ENCODE measurements around the gene HIGD2B.
"Not testable (repeated sequence)": the region's sequence is repeated elsewhere in the genome, so short reads cannot be mapped to it uniquely, and the experiment has no call there.

HIGD2B gene

DNA sequence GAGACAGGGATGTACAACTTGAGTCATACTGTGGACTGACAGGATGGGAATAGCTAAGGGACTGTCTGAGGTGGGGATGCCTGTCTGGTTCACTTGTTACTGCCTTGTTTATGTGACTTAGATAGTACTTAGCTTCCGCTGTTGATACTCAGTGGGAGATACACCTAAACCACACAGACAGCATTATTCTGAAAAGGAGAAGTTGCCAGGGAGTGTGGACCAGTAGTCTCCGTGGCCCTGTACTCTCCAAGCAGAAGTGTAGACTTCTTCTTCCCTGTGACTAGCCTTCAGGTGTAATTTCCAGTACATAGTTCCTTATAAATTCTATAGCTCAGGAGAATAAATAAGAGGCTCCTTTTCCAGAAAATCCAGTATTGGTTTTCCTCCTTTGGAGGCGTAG is 5.1 kb downstream of the HIGD2B start:
- no peak overlapping the region for H3K4me3 ChIP-seq (ENCODE audit: low read depth, low read length)

DNA sequence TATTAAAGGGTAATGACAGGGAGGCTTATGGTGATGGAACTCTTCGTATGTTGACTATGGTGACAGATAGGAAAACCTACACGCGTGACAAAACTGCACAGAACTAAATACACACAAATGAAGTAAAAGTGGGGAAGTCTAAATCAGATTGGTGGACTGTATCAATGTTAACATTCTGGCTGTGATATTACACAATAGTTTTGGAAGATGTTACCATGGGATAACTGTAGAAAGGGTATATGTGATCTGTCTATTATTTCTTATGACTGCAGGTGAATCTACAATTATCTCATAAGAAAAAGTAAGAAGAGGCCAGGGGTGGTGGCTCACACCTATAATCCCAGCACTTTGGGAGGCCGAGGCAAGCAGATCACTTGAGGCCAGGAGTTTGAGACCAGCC is 9.1 kb downstream of the HIGD2B start:
- no peak overlapping the region for H3K4me3 ChIP-seq (ENCODE audit: low read depth, low read length)

DNA sequence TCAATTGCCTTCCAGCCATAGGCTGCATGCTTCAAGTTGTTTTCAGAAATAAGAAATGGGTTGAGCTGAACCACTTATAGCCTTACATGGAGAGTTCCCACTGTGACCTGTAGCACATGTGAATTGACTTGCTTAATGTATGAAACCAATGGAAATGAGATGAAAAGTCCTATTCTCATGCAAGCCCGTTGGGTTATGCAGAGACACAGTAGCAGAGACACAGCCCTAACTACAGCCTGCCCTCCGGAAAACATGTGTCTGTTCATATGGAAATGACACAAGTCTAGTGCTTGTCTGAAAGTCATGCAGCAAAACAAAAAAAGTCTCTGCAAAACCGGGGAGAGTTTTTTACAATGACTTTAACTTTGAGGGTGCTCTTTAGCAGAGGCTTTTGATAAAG is 14.5 kb downstream of the HIGD2B start:
- H3K4me3 ChIP-seq (ENCODE audit: low read depth, low read length), result no peak overlapping the region

DNA sequence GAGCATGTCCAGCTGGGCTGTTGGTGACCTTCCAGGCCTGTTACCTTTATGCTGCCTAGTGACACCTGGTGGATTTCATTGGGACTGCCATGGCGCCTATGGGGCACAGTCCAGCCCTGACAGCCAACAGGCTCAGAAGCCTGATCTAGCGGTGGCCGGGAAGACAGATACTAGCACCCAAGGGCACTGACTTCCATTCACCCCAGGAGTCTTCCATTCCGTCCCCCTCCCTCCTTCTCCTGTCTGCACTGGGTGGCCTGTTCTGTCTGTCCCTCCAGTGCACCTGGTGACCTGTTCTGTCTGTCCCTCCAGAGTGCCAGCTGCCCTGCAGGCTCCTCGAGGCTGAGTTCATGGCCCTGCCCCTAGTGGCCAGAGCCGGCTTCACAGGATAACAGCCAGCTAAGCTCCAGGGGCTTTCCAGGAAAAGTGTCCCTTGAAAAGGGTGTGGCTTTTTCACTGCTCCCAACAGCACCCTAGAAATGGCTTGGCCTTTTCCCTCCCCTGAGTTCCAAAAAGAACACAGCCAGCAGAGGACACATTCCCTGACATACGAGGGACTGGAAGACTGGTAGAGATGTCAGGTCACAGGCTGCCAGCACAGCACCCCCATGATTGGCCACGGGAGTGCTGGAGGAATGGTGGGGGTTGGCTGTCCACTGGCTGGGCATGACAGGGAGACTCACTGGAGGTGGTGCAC is 15.2 kb downstream of the HIGD2B start:
- H3K4me3 ChIP-seq (ENCODE audit: low read depth, low read length), result peak overlapping the region; percentile 20

DNA sequence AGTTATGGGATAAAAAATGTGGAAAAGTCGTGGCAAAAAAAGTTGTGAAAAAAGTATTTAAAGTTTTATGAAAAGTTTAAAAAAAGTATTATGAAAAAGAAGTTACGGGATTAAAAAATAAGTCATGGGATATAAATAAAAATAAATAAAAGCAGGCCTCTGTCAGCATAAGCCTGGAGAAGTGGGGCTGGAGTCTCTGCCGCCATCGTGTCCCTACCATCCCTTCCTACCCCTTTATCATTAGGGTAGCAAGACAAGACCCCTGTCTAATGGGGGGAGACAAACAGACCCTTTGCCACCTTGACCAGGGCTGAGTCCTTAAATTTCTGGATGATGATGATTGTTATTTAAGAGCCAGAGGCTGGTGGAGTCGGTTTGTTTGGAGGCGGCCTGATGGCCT is 16.2 kb downstream of the HIGD2B start:
- H3K4me3 ChIP-seq (ENCODE audit: low read depth, low read length), result not testable (repeated sequence)

DNA sequence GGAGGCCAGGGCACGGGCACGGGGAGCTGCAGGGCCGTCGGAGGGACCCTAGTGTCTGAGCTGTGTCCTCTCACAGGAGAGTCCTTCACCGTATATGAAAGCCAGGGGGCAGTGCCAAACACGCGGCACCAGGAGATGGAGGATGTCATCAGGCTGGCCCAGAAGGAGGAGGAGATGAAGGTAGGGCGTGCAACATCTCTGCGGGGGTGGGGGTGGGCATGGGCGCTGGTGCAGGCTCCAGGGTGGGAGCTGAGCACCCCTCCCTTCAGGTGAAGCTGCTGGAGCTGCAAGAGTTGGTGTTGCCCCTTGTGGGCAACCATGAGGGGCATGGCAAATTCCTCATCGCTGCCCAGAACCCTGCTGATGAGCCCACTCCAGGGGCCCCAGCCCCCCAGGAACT is 20.3 kb downstream of the HIGD2B start:
- H3K4me3 ChIP-seq (ENCODE audit: low read depth, low read length), result not testable (repeated sequence)

DNA sequence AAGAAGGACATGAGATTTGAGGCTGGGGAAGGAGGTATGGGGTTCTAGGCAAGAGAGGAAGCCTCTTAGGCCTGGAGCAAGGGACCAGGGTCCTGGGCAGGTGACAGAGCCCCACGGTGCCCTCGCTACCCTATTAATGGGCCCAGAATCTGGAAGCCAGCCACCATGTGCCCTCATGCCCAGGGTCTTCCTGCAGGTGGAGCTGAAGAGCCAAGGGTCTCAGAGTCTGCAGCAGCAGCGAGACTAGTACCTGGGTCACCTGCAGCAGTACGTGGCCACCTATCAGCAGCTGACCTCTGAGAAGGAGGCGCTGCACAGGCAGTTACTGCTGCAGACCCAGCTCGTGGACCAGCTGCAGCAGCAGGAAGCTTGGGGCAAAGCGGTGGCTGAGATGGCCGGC is 22.1 kb downstream of the HIGD2B start:
- not testable (repeated sequence) for H3K4me3 ChIP-seq (ENCODE audit: low read depth, low read length)

DNA sequence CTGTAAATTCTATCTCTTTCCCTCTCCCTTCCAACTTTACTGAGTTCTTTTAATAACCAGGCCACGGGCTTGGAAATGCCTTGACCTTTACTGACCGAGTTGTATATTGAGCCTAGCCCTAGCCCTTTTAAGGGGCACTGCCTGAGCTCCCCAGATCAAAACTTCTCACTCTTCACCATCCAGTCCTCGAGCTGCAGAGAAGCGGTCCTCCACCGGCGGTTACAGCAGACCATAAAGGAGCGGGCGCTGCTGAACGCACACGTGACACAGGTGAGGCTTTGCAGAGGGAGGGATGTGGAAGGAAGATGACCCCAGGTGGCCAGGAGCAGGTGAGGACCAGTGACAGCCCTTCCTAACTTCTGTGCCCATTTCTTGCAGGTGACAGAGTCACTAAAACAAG is 24.9 kb downstream of the HIGD2B start:
- not testable (repeated sequence) for H3K4me3 ChIP-seq (ENCODE audit: low read depth, low read length)

DNA sequence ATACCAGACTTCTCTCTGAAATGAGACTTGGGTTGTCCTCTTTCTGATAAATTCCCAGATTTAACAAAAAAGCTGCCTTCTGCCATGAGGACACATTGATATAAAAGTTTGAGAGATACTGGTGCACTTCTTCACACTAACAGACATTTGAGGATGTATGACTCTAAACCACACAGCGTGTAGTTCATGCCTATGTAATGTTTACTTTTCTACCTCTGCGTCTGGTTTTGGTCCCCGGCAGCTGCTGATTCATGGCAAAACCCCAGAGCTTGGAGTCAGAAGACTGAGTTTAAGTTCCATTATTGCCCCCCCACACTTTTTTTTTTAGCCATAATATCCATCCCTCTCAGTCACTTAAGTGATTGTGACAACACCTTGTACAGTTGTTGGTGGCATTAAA is 30.0 kb downstream of the HIGD2B start:
- H3K4me3 ChIP-seq (ENCODE audit: low read depth, low read length), result not testable (repeated sequence)

DNA sequence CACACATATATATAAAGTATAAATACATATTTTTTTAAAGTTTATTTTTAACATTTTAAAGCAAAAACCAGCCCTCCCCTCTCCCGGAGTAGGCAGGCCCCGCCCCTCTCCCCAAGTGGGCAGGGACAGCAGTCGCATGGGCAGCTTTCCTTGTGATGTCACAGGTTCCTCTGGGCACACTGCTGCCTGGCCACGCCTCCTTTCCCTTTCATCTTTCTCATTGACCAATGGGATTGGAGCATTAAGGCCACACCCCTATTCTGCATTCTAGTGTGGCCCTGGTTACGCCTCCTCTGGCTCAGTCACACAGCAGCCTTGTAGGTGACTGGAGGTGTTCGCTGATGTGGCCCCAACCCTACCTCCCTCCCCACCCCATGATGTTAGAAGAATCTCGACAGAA is 31.6 kb downstream of the HIGD2B start, which contains the start of gene GOLGA6B:
Gene GOLGA6B, plus strand, starts transcription at position 301 of the 400 bp plus-strand sequence. Its CDS starts 41 bp downstream, at position 342.
- H3K4me3 ChIP-seq (ENCODE audit: low read depth, low read length), result not testable (repeated sequence)

DNA sequence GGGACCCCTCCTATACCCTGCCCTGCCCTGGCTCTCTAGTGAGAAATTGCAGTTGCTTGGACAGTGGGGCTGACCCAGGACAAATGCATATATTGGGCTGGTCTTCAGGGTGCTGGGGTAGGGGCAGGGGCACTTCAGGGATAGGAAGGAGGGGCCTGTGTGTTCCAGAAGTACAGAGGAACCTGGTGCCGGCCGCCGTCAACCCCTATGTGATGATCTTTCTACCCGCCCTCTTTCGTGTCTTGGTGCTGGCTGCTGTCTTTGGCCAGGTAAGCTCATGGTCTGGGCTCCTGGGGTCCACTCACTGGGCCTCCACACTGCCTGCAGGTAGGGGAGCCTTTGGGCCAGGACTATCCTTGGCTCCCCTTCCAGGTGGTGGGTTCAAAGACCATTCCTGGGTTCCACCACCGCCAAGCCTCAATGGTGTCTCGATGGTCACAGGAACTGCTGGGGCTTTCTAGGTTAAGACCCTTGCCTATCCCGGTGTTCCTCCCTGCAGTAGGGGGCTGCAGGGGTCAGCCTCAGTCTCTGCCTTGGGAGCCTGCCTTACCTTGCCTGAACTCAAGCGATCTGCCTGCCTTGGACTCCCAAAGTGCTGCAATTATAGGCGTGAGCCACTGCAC is 37.2 kb downstream of the HIGD2B start:
- H3K4me3 ChIP-seq (ENCODE audit: low read depth, low read length), result not testable (repeated sequence)

DNA sequence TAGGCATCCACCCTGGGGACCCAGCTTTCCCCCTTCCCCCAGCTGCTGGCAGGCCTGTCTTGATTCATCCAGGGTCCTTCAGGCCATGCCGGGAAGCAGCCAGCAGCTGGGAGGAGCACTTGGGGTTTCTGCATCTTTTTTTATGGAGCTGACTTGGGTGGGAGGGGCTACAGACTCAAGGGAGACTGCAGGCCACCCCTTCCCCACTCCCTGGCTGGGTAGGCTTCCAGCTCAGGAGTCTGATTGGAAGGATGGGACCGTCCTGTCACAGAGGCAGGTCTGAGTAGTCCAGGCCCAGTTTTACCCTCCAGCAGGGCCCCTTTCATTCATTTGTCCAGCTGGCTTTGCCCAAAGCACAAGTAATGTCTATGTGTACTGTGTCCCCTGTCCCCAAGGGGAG is 43.7 kb downstream of the HIGD2B start:
- H3K4me3 ChIP-seq (ENCODE audit: low read depth, low read length), result not testable (repeated sequence)

DNA sequence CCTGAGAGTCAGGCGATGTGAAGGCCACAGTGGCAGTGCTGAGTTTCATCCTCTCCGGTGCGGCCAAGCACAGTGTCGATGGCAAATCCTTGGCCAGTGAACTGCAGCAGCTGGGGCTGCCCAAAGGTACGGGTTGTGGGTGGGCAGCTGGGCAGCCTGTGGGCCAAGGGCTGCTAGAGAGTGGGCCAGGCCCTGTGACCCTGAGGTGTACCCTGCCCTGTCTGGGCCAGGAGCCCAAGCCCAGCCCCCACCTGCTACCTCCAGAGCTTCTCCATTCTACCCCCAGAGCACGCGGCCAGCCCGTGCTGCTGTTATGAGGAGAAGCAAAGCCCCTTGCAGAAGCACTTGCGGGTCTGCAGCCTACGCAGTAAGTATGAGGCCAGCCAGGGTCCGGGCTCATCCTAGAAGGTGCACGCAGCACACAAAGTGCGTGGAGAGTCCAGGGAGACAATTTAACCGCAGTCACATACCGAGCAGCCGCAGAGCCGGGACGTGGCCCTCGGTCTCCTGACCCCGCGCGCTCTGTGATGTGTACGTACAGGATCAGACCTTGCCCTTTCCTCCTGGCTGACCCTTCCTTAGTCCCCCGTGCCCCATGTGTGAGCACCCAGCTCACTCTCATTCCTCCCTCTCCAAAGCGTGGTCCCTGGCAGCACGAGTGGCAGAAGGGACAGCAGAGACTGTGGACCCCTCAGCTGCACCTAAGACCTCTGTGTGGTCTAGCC is 46.1 kb downstream of the HIGD2B start:
- H3K4me3 ChIP-seq (ENCODE audit: low read depth, low read length), result not testable (repeated sequence)

DNA sequence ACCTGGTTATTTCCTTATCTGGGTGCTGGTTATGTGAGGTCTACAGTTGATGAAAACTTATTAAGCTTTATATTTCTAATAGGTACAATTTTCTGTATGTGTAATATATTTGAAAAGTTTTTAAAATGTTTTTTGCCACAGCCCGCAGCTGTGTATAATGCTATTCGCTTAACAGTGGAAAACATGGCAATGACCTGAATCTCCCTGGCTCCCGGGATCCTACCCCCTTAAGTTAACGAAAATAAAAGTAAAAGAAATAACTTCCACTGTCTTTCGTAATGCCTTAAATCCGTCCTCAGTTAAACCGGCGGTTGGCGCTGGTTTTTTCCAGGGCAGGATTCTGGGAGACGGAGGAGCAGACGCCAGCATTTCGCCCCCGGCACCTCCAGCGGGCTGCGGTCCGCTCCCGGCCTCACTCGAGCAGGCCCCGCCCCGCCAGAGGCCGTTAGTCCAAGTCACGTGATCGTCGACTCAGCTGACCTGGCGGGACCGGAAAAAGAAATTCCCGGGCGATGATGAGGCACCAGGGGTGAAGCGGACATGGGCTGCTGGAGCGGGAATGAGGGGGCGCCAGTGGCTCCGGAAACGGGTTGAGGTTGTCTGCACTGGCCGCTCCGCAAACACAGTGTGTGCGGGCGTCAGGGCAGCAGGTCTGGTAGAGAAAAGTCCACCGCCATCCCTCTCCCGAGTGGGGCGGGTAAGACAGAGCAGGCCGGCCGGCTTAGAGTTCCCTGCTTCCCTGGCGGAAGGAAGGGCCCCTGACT is 49.3 kb downstream of the HIGD2B start:
- peak overlapping the region; percentile 27 for H3K4me3 ChIP-seq (ENCODE audit: low read depth, low read length)

DNA sequence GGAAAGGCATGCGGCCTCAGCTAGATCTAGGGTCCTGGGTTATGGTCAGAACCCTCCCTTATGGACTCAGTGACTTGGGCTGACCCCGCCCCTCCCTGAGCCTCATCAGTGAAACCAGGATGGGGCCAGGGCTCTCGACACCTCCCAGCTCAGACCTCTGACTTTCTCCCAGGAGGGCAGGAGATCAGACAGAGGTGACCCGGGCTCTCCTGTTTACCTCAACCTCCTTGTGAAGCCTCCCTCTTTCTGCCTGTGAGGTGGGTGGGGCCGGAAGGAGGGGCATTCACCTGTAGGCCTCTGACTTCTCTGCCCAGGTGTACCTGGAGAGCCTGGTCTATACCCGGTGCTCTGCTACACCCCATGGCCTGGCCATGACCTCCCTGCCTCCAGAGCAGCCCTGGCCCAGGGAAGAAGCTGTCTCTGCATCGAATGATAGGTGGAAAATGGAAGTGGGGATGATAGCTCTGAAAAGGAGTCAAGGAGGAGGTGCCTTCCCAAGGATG is 56.9 kb downstream of the HIGD2B start:
- not testable (repeated sequence) for H3K4me3 ChIP-seq (ENCODE audit: low read depth, low read length)

DNA sequence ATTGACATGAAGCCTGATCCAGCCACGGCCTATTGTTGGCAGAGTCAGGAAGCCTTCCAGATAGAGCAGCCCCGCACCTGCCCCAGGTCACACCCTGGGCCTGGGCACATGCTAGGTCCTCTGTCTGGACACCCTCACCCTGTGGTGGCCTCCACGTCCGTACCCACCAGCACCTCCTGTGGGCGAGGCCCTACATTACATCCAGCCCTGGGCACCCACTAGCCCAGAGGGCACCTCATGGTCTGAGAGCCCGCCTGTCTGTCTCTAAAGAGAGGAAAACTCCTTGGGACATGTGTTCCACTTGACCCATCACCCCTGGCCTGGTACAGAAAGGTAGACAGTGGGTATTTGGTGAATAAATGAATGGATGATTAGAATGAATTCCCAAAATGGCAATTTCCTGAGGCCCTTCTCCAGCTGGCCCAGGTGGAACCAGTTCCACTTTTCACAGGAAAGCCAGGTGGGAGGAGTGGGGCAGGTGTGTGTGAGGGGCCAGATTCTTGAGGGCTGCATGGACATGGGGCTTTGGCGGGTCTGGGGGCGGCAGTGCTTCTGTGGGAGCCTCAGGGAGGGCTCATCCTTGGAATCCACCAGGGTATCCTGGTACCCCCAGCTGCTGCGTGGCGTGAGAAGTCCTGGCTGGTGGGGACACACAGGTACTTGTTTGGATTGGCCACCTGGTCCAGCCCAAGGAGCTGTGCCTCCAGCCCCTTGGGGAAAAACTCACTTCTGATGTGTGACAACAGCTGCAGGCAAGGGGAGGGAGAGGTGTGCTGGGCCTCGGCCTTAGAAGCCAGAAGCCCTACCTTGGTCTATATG is 57.5 kb downstream of the HIGD2B start:
- not testable (repeated sequence) for H3K4me3 ChIP-seq (ENCODE audit: low read depth, low read length)

DNA sequence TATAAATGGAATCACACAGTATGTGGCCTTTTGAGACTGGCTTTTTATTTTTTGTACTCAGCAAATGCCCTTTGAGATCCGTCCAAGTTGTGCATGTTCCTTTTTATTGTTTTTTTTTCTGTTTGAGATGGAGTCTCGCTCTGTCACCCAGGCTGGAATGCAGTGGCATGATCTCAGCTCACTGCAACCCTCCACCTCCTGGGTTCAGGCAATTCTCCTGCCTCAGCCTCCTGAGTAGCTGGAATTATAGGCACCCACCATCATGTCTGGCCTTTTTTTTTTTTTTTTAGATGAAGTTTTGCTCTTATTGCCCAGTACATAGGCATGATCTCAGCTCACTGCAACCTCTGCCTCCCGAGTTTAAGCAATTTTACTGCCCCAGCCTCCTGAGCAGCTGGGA is 59.8 kb downstream of the HIGD2B start:
- not testable (repeated sequence) for H3K4me3 ChIP-seq (ENCODE audit: low read depth, low read length)
